KBM-7 (cell line): ENCODE measurements around the gene ZFHX2.

Experiments
- DNase-seq: peaks from one replicate; pipeline ENCODE4 v3.0.0-alpha.2; 2015
- in situ Hi-C: fragments of 300-500 bp; cut with MboI; formaldehyde crosslinking; loops from 2 replicates; pipeline ENCODE4 v1.14.3; 2020; ENCODE audit warnings: low sequenced_read_pairs, low pct_unique_long_range_greater_than_20kb, mixed read lengths

The ZFHX2 gene

GRCh38 chr14:23492618-23493272, 58.8 kb downstream of the ZFHX2 start:
- in situ Hi-C loops, result no loop called here
- DNase-seq, result no peak

GRCh38 chr14:23487216-23487615, 64.3 kb downstream of the ZFHX2 start:
- in situ Hi-C loops, result no loop called here
- no peak for DNase-seq

GRCh38 chr14:23486036-23486435, 65.5 kb downstream of the ZFHX2 start:
- no peak for DNase-seq
- in situ Hi-C loops, result no loop called here

GRCh38 chr14:23485326-23485725, 66.2 kb downstream of the ZFHX2 start:
- in situ Hi-C loops, result no loop called here
- no peak for DNase-seq

GRCh38 chr14:23483236-23483854, 68.2 kb downstream of the ZFHX2 start:
- in situ Hi-C loops, result no loop called here
- DNase-seq, result peak; percentile 42

- in situ Hi-C loops, result no loop called here
- no peak for DNase-seq
These were observed 68.8 kb downstream of the ZFHX2 start for GRCh38 chr14:23482823-23483148.

GRCh38 chr14:23481979-23482822, 69.4 kb downstream of the ZFHX2 start:
- in situ Hi-C loops, result no loop called here
- DNase-seq, result no peak

- peak; percentile 16 for DNase-seq
- in situ Hi-C loops, result no loop called here
These were observed 70.1 kb downstream of the ZFHX2 start for GRCh38 chr14:23481362-23481970.

GRCh38 chr14:23478109-23478759, 73.3 kb downstream of the ZFHX2 start:
- peak; percentile 71 for DNase-seq
- in situ Hi-C loops, result loop anchor here (10.0 kb wide), 1 partner anchor 87 kb away; the partner anchor contains the start of gene AP1G2

- in situ Hi-C loops, result loop anchor here (10.0 kb wide), 1 partner anchor 94 kb away; the partner anchor contains the start of gene AP1G2
These were observed 80.6 kb downstream of the ZFHX2 start for GRCh38 chr14:23470947-23471346.

More at GRCh38 chr14:23470947-23471346, 80.6 kb downstream of the ZFHX2 start:
- DNase-seq, result no peak
